Body of pancreas (tissue), 4 donors: ENCODE data around the gene MAP4K5. TPM values are rescaled to one million over a fixed set of nuclear protein-coding genes. Genes with fewer than 3 reads are reported as not detected.

Experiments
- ATAC-seq: fragments of 150-250 bp; one replicate; pipeline ENCODE4 v1.9.1; 2016
- DNase-seq, 4 donors: peaks; one replicate each; pipeline ENCODE4 v3.0.0-alpha.2; 2019
- H3K27ac ChIP-seq, 4 donors: fragments of 200-600 bp; sonication (generic); 1 replicate in 3 of 4; 2 replicates in 1 of 4; pipeline versions ENCODE4 v1.5.1 to v1.6.1; 2016 to 2019; ENCODE audit warnings: mild to moderate bottlenecking in 1 of 4, mixed read lengths in 1 of 4, moderate library complexity in 1 of 4
- H3K27me3 ChIP-seq, 2 donors: fragments of 200-600 bp; sonication (generic); one replicate each; pipeline ENCODE4 v1.6.0; 2016; ENCODE audit warnings: mild to moderate bottlenecking in 1 of 2
- H3K36me3 ChIP-seq, 2 donors: fragments of 200-600 bp; sonication (generic); replicated peaks in 1 of 2; 2 replicates each; pipeline ENCODE4 v1.5.1; 2016; ENCODE audit warnings: low read depth in 2 of 2; ENCODE audit not compliant: insufficient read depth in 1 of 2
- H3K4me1 ChIP-seq: fragments of 200-600 bp; sonication (generic); one replicate; pipeline ENCODE4 v1.6.0; 2016
- H3K4me3 ChIP-seq, 2 donors: fragments of 200-600 bp; sonication (generic); 1 replicate in 1 of 2; 2 replicates in 1 of 2; pipeline ENCODE4 v1.5.1; 2016 to 2019
- H3K9me3 ChIP-seq, 3 donors: fragments of 200-600 bp; sonication (generic); 1 replicate in 2 of 3; 2 replicates in 1 of 3; pipeline ENCODE4 v1.5.1; 2016
- CTCF ChIP-seq, 7 experiments: fragments of 450-650 bp in 4 of 7; fragments of 200-600 bp in 3 of 7; sonication (generic) in 3 of 7; IDR thresholded peaks; one replicate each; pipeline ENCODE4 v1.5.1; 2016 to 2019; ENCODE audit warnings: antibody characterized with exemption in 7 of 7
- POLR2A ChIP-seq, 3 donors: fragments of 450-650 bp; IDR thresholded peaks; one replicate each; pipeline ENCODE4 v1.6.1; 2016; ENCODE audit warnings: antibody characterized with exemption in 3 of 3, mild to moderate bottlenecking in 2 of 3
- WGBS, 2 donors: methylation state at CpG; one replicate each; pipeline ENCODE4 v1.1.5; 2017; 5-methylcytosine and 5-hydroxymethylcytosine counted together
- intact Hi-C: fragments of 100-400 bp; cut with DNase I; formaldehyde crosslinking; loops from one replicate; pipeline ENCODE4 v1.15.1; 2023
- total RNA-seq, 2 donors: library from RNA; depleted of rRNA; stranded (reverse); fragments of >200 nt; gene quantifications; one replicate each; pipeline ENCODE4 v1.1.0, GENCODE V29; 2016

The MAP4K5 gene
- total RNA-seq, 2 donors from 2014 or later: 111 to 159 TPM

DNA sequence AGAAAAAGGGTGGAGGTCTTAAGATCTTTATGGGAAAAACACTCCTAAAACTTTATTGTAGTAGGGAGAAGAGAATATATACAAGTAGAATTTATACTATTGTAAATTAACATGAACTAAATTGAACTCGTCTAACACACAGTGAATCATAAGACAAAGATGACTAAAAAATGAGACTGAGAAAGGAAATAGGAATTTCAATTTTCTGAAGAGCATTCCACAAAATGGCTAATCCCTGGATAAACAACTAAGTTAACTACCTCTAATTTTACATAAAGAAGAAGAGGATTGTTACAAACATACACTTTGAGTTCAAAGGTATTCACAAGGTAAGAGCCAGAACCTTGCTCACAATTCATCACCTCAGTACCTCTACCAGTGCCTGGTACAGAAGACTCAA is 2.0 kb downstream of the MAP4K5 start:
- intact Hi-C loops: loop anchor here (5.0 kb wide), 1 partner anchor 213 kb away; no protein-coding TSS in a partner anchor
- no peaks in the 10 kb centered on the region for H3K27me3 ChIP-seq
- no peak for DNase-seq
- H3K9me3 ChIP-seq: no peaks in the 10 kb centered on the region
- WGBS, 2 donors: 51 to 54% methylated on average over 1 of the region's 1 CpG
- H3K27ac ChIP-seq: no peak overlapping the region
- TF ChIP-seq POLR2A (IDR thresholded peaks at IDR 0.05) (no peak), CTCF (IDR thresholded peaks at IDR 0.05) (no peak)
- peaks cover 36% of the 10 kb centered on the region for H3K4me1 ChIP-seq
- no peaks in the 10 kb centered on the region for H3K36me3 ChIP-seq
- ATAC-seq: no peak
- H3K4me3 ChIP-seq: no peak overlapping the region

GRCh38 chr14:50529288-50530179 is 2.8 kb downstream of the MAP4K5 start:
- H3K27me3 ChIP-seq: no peaks in the 10 kb centered on the region
- no peak for TF ChIP-seq CTCF (IDR thresholded peaks at IDR 0.05)
- TF ChIP-seq POLR2A (IDR thresholded peaks at IDR 0.05): no peak
- no peak for ATAC-seq
- 64 to 76% methylated on average over 6 of the region's 6 CpGs for WGBS, 2 donors
- H3K27ac ChIP-seq: no peak overlapping the region
- no peak overlapping the region for H3K4me3 ChIP-seq
- H3K4me1 ChIP-seq: peaks cover 41% of the 10 kb centered on the region
- H3K36me3 ChIP-seq: no peaks in the 10 kb centered on the region
- DNase-seq: no peak
- intact Hi-C loops: loop anchor here (5.0 kb wide), 1 partner anchor 212 kb away; no protein-coding TSS in a partner anchor
- no peaks in the 10 kb centered on the region for H3K9me3 ChIP-seq

DNA sequence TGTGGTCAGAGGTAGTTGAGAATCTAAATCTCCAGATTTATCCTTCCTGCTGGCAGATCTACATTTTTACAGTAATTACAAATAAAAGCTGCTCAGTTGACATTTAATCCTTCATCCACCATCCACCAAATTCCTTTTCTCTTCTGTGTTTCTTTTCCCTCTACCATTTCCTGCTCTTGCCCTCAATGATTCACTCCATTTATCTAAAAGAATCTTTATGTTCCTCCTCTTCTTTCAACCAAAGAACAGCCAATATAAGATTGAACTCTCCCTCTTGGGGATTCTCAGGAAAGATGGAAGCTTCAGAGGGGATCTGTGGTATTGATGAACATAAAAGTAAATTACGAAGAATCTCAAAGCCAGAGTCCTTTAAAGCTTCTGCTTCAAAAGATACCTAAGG is 4.4 kb downstream of the MAP4K5 start:
- Histone ChIP-seq H3K27me3 (no peaks in the 10 kb centered on the region), H3K4me1 (peaks cover 43% of the 10 kb centered on the region), H3K4me3 (no peak overlapping the region), H3K36me3 (no peaks in the 10 kb centered on the region), H3K27ac (no peak overlapping the region), H3K9me3 (no peaks in the 10 kb centered on the region)
- ATAC-seq (no peak), DNase-seq (no peak)
- intact Hi-C loops: no loop called here
- WGBS, 2 donors: 95 to 100% methylated on average over 1 of the region's 1 CpG
- TF ChIP-seq CTCF (IDR thresholded peaks at IDR 0.05): no peak
- TF ChIP-seq POLR2A (IDR thresholded peaks at IDR 0.05): no peak

DNA sequence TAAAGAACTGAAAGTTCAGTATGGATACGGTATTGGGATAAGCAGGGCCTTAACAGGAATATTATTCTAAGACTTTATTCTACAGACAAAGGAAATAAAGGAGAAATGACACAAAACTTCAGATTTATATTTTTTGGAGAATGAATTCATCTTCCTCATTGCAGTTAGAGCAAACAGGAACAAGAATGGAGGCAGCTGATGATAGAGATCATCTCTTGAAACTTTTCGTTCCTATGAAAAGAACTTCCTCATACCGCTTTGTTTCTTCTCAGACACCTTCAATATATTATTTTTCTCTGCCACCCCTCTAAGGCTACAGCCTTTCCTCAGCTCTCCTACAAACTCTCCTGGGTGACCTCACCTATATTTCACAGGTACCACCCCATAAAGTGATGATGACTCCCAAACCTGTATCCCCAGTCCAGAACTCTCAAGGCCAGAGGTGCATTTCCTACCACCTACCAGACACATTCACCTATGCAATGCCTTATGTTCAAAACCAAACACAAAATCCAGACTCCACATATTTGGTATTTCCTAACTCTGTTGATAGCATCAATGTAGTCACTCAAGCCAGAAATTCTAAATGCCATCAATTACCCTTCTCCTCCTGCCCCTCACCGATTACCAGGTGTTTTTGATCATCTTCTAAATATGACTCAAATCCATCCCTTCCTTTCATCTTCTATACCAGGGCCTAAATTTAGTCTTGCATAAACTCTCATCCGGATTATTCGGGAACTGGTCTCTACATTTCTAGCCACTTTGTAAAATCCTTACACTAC is 7.4 kb downstream of the MAP4K5 start:
- intact Hi-C loops: no loop called here

More for the DNA sequence above, 7.4 kb downstream of the MAP4K5 start:
- ATAC-seq (no peak), DNase-seq (no peak)
- peaks cover 47% of the 10 kb centered on the region for H3K4me1 ChIP-seq
- H3K27me3 ChIP-seq: no peaks in the 10 kb centered on the region
- no peaks in the 10 kb centered on the region for H3K36me3 ChIP-seq
- TF ChIP-seq CTCF (IDR thresholded peaks at IDR 0.05): no peak
- no peak for TF ChIP-seq POLR2A (IDR thresholded peaks at IDR 0.05)
- no peak overlapping the region for H3K4me3 ChIP-seq
- no peaks in the 10 kb centered on the region for H3K9me3 ChIP-seq
- 83 to 89% methylated on average over 6 of the region's 6 CpGs for WGBS, 2 donors
- H3K27ac ChIP-seq: peak overlapping the region in 2 of 4 donors; percentile 0
